SU-DHL-6 (cell line): Measurements from ENCODE around the gene EMC9.

Source experiments
- EZH2phosphoT487 ChIP-seq: fragments of 200-600 bp; sonication (generic), shearing (Covaris generic); conservative IDR thresholded peaks from 2 replicates; pipeline ENCODE4 v1.6.1; 2018; ENCODE audit warnings: mild to moderate bottlenecking, antibody characterized with exemption, low read length, moderate library complexity, mixed read lengths
- TF ChIP-seq, protein P1 (sequence below): fragments of 200-600 bp; sonication (generic); IDR thresholded peaks from one replicate; pipeline ENCODE4 v1.5.1; 2017; ENCODE audit warnings: antibody characterized with exemption, mild to moderate bottlenecking, low read length, moderate library complexity; ENCODE audit not compliant: insufficient read depth, poor library complexity, severe bottlenecking

DNA sequence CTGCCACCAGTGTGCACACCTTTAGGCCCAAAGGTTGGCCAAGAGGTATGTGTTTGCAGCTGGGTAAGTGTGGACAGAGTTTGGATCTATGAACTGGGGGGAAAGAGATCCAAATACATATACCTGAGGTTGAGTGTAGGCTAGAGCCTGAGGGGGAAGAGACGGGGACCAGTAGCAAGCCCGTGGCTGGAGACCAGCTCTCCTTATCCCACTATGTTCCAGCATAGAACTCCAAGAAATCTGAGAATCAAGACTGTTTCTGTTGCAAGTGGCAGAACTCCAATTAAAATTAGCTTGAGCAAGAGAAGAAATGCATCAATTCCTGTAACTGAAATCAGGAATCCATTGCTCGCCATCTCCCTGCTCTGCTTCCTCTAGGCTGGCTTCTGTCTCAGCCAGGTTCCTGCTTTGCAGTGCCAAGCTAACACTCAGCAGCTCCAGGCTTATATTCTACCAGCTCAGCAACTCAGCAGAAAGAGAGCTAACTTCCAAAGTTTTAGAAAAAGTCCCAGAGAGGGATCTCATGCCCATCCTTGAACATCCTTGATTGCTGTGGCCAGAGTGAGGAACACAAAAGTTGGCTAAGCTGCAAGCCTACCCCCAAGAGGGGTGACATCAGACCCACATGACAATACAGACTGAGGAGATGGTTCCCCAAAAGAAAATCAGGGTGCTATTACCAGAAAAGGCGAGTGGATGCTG is 48.7 kb downstream of the EMC9 start:
- TF ChIP-seq, protein P1, sequence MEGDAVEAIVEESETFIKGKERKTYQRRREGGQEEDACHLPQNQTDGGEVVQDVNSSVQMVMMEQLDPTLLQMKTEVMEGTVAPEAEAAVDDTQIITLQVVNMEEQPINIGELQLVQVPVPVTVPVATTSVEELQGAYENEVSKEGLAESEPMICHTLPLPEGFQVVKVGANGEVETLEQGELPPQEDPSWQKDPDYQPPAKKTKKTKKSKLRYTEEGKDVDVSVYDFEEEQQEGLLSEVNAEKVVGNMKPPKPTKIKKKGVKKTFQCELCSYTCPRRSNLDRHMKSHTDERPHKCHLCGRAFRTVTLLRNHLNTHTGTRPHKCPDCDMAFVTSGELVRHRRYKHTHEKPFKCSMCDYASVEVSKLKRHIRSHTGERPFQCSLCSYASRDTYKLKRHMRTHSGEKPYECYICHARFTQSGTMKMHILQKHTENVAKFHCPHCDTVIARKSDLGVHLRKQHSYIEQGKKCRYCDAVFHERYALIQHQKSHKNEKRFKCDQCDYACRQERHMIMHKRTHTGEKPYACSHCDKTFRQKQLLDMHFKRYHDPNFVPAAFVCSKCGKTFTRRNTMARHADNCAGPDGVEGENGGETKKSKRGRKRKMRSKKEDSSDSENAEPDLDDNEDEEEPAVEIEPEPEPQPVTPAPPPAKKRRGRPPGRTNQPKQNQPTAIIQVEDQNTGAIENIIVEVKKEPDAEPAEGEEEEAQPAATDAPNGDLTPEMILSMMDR, result no peak
- no peak for TF ChIP-seq EZH2phosphoT487
